ENCODE measurements around the gene MTF1.

GRCh38 chr1:37767488-37767887 is 91.9 kb downstream of the MTF1 start:
- TF ChIP-seq, protein P1, sequence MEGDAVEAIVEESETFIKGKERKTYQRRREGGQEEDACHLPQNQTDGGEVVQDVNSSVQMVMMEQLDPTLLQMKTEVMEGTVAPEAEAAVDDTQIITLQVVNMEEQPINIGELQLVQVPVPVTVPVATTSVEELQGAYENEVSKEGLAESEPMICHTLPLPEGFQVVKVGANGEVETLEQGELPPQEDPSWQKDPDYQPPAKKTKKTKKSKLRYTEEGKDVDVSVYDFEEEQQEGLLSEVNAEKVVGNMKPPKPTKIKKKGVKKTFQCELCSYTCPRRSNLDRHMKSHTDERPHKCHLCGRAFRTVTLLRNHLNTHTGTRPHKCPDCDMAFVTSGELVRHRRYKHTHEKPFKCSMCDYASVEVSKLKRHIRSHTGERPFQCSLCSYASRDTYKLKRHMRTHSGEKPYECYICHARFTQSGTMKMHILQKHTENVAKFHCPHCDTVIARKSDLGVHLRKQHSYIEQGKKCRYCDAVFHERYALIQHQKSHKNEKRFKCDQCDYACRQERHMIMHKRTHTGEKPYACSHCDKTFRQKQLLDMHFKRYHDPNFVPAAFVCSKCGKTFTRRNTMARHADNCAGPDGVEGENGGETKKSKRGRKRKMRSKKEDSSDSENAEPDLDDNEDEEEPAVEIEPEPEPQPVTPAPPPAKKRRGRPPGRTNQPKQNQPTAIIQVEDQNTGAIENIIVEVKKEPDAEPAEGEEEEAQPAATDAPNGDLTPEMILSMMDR (IDR thresholded peaks at IDR 0.05): no peak
- no peak for TF ChIP-seq EP300 (IDR thresholded peaks at IDR 0.05)
- no peak for TF ChIP-seq POLR2A (IDR thresholded peaks at IDR 0.05)
- no peak for TF ChIP-seq POLR2AphosphoS5 (IDR thresholded peaks at IDR 0.05)
